ENCODE results near the gene HNRNPA0. TPM values are rescaled to one million over a fixed set of nuclear protein-coding genes. Genes with fewer than 3 reads are reported as not detected.

Gene HNRNPA0
- total and polyA plus RNA-seq, 11 donors, result 4.0 to 27.6 (median 14.2) TPM

- Histone ChIP-seq H3K27me3 (no peaks in the 10 kb centered on the region), H3K36me3 (peaks cover 0 to 11% (median 0%) of the 10 kb centered on the region in 9 donors), H3K4me1 (peaks cover 0 to 6% (median 5%) of the 10 kb centered on the region in 12 donors), H3K4me3 (no peak overlapping the region), H3K9me3 (no peaks in the 10 kb centered on the region), H3K27ac (no peak overlapping the region)
- no peak for DNase-seq
- ATAC-seq, result no peak
- intact Hi-C loops (cut with DNase I), result loop anchor here in 1 of 10 donors (10.0 kb wide), 1 partner anchor 277 kb away; the partner anchor contains the start of gene FAM13B
- no peak for TF ChIP-seq CTCF (IDR thresholded peaks at IDR 0.05)
- no peak for TF ChIP-seq POLR2A (IDR thresholded peaks at IDR 0.05)
- WGBS, 4 donors, result 93 to 96% (median 95%) methylated on average over 4 of the region's 4 CpGs
These were observed 4.0 kb upstream of the HNRNPA0 start for GRCh38 chr5:137758121-137758520.

DNA sequence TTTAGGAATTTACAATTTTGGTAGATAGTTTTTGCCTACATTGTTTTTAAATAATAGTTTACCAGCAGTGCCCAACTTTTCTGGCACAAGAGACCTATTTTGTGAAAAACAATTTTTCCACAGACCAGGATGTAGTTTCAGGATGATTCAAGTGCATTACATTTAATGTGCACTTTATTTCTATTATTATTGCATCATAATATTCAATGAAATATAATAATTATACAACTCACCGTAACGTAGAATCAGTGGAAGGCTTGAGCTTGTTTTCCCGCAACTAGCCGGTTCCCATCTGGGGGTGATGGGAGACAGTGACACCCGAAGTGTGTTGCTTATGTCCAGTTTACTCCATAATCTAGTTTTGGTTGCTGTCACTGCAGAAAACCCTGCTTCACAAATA, 3.5 kb upstream of the HNRNPA0 start:
- intact Hi-C loops (cut with DNase I), result loop anchor here in 1 of 10 donors (10.0 kb wide), 1 partner anchor 277 kb away; the partner anchor contains the start of gene FAM13B
- no peak for TF ChIP-seq POLR2A (IDR thresholded peaks at IDR 0.05)
- TF ChIP-seq CTCF (IDR thresholded peaks at IDR 0.05), result no peak
- H3K27me3 ChIP-seq, result no peaks in the 10 kb centered on the region
- no peak overlapping the region for H3K27ac ChIP-seq
- no peak overlapping the region for H3K4me3 ChIP-seq
- DNase-seq (no peak), ATAC-seq (no peak)
- no peaks in the 10 kb centered on the region for H3K9me3 ChIP-seq
- H3K4me1 ChIP-seq, result peaks cover 0 to 6% (median 5%) of the 10 kb centered on the region in 12 donors
- WGBS, 4 donors, result 91 to 97% (median 95%) methylated on average over 5 of the region's 5 CpGs
- peaks cover 0 to 11% (median 0%) of the 10 kb centered on the region in 9 donors for H3K36me3 ChIP-seq

- 28 to 39% (median 31%) methylated on average over 26 to 36 of the region's 36 CpGs for WGBS, 4 donors
- intact Hi-C loops (cut with DNase I), result loop anchor here in 2 of 10 donors (5.0 to 10.0 kb wide), 2 partner anchors 132 to 280 kb away; partner anchors contain the start of genes FAM13B (in 1 of the 2) and PKD2L2 (in 1 of the 2)
- no peak for DNase-seq
These were observed 999 bp upstream of the HNRNPA0 start for GRCh38 chr5:137754961-137755762.

More at GRCh38 chr5:137754961-137755762, 999 bp upstream of the HNRNPA0 start:
- Histone ChIP-seq H3K4me1 (peaks cover 2 to 29% (median 20%) of the 10 kb centered on the region in 12 donors), H3K36me3 (peaks cover 0 to 23% (median 0%) of the 10 kb centered on the region in 9 donors), H3K9me3 (no peaks in the 10 kb centered on the region), H3K27ac (peak overlapping the region; percentile 94 to 100 (median 99)), H3K27me3 (no peaks in the 10 kb centered on the region), H3K4me3 (peak overlapping the region; percentile 58 to 97 (median 82))
- ATAC-seq, result peak in 3 of 4 donors; percentile 0 to 39 (median 33)
- TF ChIP-seq POLR2A (IDR thresholded peaks at IDR 0.05) (no peak), CTCF (IDR thresholded peaks at IDR 0.05) (peak in 1 of 12 donors; percentile 4)
